HEK293T (cell line): ENCODE measurements around the gene G6PD.

Source experiments
- BHLHE40 ChIP-seq: fragments of 450-650 bp; IDR thresholded peaks from 2 replicates; pipeline ENCODE4 v1.6.1; 2016; ENCODE audit warnings: mild to moderate bottlenecking, moderate library complexity, borderline replicate concordance
- CTBP1 ChIP-seq: fragments of 450-650 bp; IDR thresholded peaks from 2 replicates; pipeline ENCODE4 v1.6.1; 2016; ENCODE audit warnings: borderline replicate concordance
- ELF4 ChIP-seq: fragments of 450-650 bp; IDR thresholded peaks from 2 replicates; pipeline ENCODE4 v1.6.1; 2017; ENCODE audit warnings: antibody characterized with exemption
- FOXK2 ChIP-seq: fragments of 450-650 bp; IDR thresholded peaks from 2 replicates; pipeline ENCODE4 v1.6.1; 2016; ENCODE audit warnings: mild to moderate bottlenecking
- FOXM1 ChIP-seq: fragments of 450-650 bp; IDR thresholded peaks from 2 replicates; pipeline ENCODE4 v1.6.1; 2017; ENCODE audit warnings: mild to moderate bottlenecking, borderline replicate concordance
- LEF1 ChIP-seq: fragments of 450-650 bp; IDR thresholded peaks from 2 replicates; pipeline ENCODE4 v1.6.1; 2017; ENCODE audit warnings: mild to moderate bottlenecking, borderline replicate concordance
- NFRKB ChIP-seq: fragments of 450-650 bp; IDR thresholded peaks from 2 replicates; pipeline ENCODE4 v1.6.1; 2016; ENCODE audit warnings: mild to moderate bottlenecking, moderate library complexity
- SP1 ChIP-seq: fragments of 450-650 bp; IDR thresholded peaks from 2 replicates; pipeline ENCODE4 v1.6.1; 2017
- TARDBP ChIP-seq: fragments of 450-650 bp; IDR thresholded peaks from 2 replicates; pipeline ENCODE4 v1.6.1; 2016
- ZNF384 ChIP-seq: fragments of 450-650 bp; IDR thresholded peaks from 2 replicates; pipeline ENCODE4 v1.6.1; 2016

GRCh38 chrX:154490021-154490413, 56.6 kb downstream of the G6PD start:
- TF ChIP-seq FOXK2 (no peak), CTBP1 (no peak), ZNF384 (no peak), TARDBP (no peak), FOXM1 (no peak), BHLHE40 (no peak), NFRKB (no peak), LEF1 (no peak), SP1 (no peak), ELF4 (no peak)
